HFFc6 (cell line): ENCODE results near the gene ETFA. TPM values are rescaled to one million over a fixed set of nuclear protein-coding genes. Genes with fewer than 3 reads are reported as not detected.

Source experiments
- DNase-seq: peaks from one replicate; pipeline ENCODE4 v3.0.0-alpha.2; 2018
- H3K27ac Mint-ChIP-seq: 2 replicates; pipeline ENCODE4 v1.8.0; 2020; ENCODE audit warnings: mild to moderate bottlenecking, mixed read lengths
- H3K27me3 Mint-ChIP-seq: 2 replicates; pipeline ENCODE4 v1.8.0; 2021; ENCODE audit warnings: mild to moderate bottlenecking, moderate library complexity, mixed read lengths; ENCODE audit not compliant: insufficient read depth
- H3K36me3 Mint-ChIP-seq: 2 replicates; pipeline ENCODE4 v1.8.0; 2021; ENCODE audit warnings: low read depth, mixed read lengths
- H3K4me1 Mint-ChIP-seq: 2 replicates; pipeline ENCODE4 v1.8.0; 2020; ENCODE audit warnings: low read depth, mixed read lengths
- H3K4me3 Mint-ChIP-seq: 2 replicates; pipeline ENCODE4 v1.8.0; 2020; ENCODE audit warnings: mild to moderate bottlenecking, moderate library complexity, mixed read lengths
- H3K9me3 Mint-ChIP-seq: 2 replicates; pipeline ENCODE4 v1.8.0; 2020; ENCODE audit warnings: mild to moderate bottlenecking, mixed read lengths
- CTCF ChIP-seq: fragments of 200-600 bp; sonication (generic); IDR thresholded peaks from 2 replicates; pipeline ENCODE4 v1.5.0; 2021; ENCODE audit warnings: antibody characterized with exemption, mild to moderate bottlenecking
- total RNA-seq, 6 experiments: library from RNA; stranded (reverse); fragmentation: NEBNext Ultra II Directional; extraction: Animal tissue kit (Norgen Biotek cat#: 25700); gene quantifications; 2 replicates in 1 of 6; 3 replicates in 5 of 6; pipeline ENCODE4 v1.2.3, GENCODE V29; 2021

ETFA gene
- total RNA-seq, 6 experiments from 2014 or later = 127 to 161 (median 146) TPM

GRCh38 chr15:76345880-76346668 lies 34.8 kb upstream of the ETFA start:
- peak overlapping the region; percentile 65 for H3K4me3 Mint-ChIP-seq
- TF ChIP-seq CTCF = no peak
- no peak for DNase-seq
- no peaks in the 10 kb centered on the region; the same call in 1 of the 2 replicates for H3K27me3 Mint-ChIP-seq
- H3K9me3 Mint-ChIP-seq = no peaks in the 10 kb centered on the region
- H3K27ac Mint-ChIP-seq = peak overlapping the region; percentile 38; the same call in 1 of the 2 replicates
- peaks cover 36% of the 10 kb centered on the region for H3K4me1 Mint-ChIP-seq
- peaks cover 8% of the 10 kb centered on the region; the same call in 1 of the 2 replicates for H3K36me3 Mint-ChIP-seq

- no peak for TF ChIP-seq CTCF
- Mint-ChIP-seq H3K9me3 (no peaks in the 10 kb centered on the region), H3K4me1 (peaks cover 36% of the 10 kb centered on the region), H3K36me3 (peaks cover 8% of the 10 kb centered on the region; the same call in 1 of the 2 replicates), H3K27me3 (no peaks in the 10 kb centered on the region; the same call in 1 of the 2 replicates), H3K4me3 (peak overlapping the region; percentile 65), H3K27ac (peak overlapping the region; percentile 13; the same call in 1 of the 2 replicates)
- no peak for DNase-seq
These were observed 34.3 kb upstream of the ETFA start for GRCh38 chr15:76345583-76345879.

- peak overlapping the region; percentile 65 for H3K4me3 Mint-ChIP-seq
- no peaks in the 10 kb centered on the region for H3K9me3 Mint-ChIP-seq
- TF ChIP-seq CTCF = no peak
- no peak for DNase-seq
- H3K27ac Mint-ChIP-seq = peak overlapping the region; percentile 13
- H3K4me1 Mint-ChIP-seq = peaks cover 37% of the 10 kb centered on the region
- H3K36me3 Mint-ChIP-seq = peaks cover 13% of the 10 kb centered on the region
- no peaks in the 10 kb centered on the region; the same call in 1 of the 2 replicates for H3K27me3 Mint-ChIP-seq
These were observed 33.8 kb upstream of the ETFA start for GRCh38 chr15:76344893-76345582.

- Mint-ChIP-seq H3K4me1 (peaks cover 44% of the 10 kb centered on the region), H3K27me3 (peaks cover 2% of the 10 kb centered on the region), H3K4me3 (no peak overlapping the region), H3K27ac (no peak overlapping the region), H3K36me3 (peaks cover 19% of the 10 kb centered on the region), H3K9me3 (no peaks in the 10 kb centered on the region)
- TF ChIP-seq CTCF = no peak
- DNase-seq = no peak
These were observed 32.2 kb upstream of the ETFA start for GRCh38 chr15:76343313-76343996.

GRCh38 chr15:76342382-76343201 lies 31.3 kb upstream of the ETFA start:
- no peak for TF ChIP-seq CTCF
- Mint-ChIP-seq H3K27me3 (peaks cover 2% of the 10 kb centered on the region), H3K36me3 (peaks cover 21% of the 10 kb centered on the region), H3K4me3 (no peak overlapping the region), H3K4me1 (peaks cover 40% of the 10 kb centered on the region), H3K27ac (no peak overlapping the region), H3K9me3 (no peaks in the 10 kb centered on the region)
- no peak for DNase-seq
